Activated gamma-delta T cell (primary cell): ENCODE data around the gene SLF2.

Experiments used
- DNase-seq: peaks from one replicate; lab custom pipeline; 2025; lab: John Stamatoyannopoulos, UW

SLF2 gene

DNA sequence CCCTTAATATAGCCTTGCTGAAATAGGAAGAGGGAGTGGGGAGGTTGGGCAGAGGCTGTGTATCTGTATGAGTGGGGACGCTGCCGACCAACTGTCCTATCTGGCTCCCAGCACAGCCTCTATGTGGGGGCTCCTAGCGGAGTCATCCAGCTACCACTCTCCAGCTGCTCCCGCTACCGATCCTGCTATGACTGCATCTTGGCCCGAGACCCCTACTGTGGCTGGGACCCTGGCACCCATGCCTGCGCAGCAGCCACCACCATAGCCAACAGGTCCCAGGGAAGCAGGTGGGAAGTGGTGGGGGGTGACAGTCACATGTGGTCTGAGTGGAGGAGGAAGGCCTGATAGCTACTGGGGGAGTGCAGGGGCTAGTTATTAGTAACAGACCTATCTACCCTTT lies 67.9 kb downstream of the SLF2 start:
- DNase-seq = no peak

DNA sequence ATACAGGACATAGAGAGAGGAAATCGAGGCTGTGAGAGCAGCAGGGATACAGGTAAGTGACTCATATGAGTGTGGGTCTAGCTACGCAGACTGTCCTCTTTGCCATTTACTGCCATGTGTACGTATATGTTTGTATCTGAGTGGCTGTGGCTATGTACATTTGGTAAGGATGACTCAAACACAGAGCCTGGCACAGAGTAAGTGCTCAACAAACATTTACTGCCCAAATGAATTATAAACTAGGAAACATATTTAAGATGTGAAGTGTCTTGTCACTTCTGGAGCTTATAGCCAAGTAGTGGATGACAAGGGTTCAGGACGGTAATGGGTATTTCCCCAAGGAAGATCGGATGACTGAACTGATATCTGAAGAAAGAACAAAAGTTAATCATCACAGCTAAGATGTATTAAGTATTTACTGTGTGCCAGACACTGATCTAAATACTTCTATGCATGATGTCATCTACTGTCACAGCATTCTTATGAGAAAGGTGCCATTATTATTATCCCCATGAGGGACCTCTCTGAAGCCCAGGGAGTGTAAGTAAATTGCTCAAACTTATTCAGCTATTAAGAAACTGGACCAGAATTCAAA lies 68.5 kb downstream of the SLF2 start:
- no peak for DNase-seq

DNA sequence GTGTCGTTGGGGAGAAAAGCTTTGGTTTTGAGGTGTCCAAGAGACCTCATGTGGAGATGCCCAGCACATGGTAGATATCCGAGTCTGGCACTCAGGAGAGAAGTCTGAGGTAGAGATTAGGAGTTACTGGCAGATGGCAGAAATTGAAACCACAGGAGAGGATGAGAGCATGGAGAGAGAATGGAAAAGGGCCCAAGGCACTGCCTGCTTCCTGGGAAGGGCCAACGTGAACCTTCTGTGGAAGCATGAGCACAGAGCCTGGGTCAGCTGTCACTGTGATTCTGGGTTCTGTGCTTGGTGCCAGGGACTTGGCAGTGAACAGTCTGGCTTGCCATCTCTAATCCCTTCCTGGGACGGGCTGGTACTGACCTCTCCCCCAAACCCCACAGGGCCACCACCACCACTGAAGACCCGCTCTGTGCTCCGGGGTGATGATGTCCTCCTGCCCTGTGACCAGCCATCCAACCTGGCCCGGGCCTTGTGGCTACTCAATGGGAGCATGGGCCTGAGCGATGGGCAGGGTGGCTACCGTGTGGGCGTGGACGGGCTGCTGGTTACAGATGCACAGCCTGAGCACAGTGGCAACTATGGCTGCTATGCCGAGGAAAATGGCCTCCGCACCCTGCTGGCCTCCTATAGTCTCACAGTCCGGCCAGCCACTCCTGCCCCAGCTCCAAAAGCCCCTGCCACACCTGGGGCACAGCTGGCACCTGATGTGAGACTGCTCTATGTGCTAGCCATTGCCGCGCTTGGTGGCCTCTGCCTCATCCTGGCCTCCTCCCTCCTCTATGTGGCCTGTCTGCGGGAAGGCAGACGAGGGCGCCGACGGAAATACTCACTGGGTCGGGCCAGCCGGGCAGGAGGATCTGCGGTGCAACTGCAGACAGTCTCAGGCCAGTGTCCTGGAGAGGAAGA lies 70.4 kb downstream of the SLF2 start:
- no peak for DNase-seq

DNA sequence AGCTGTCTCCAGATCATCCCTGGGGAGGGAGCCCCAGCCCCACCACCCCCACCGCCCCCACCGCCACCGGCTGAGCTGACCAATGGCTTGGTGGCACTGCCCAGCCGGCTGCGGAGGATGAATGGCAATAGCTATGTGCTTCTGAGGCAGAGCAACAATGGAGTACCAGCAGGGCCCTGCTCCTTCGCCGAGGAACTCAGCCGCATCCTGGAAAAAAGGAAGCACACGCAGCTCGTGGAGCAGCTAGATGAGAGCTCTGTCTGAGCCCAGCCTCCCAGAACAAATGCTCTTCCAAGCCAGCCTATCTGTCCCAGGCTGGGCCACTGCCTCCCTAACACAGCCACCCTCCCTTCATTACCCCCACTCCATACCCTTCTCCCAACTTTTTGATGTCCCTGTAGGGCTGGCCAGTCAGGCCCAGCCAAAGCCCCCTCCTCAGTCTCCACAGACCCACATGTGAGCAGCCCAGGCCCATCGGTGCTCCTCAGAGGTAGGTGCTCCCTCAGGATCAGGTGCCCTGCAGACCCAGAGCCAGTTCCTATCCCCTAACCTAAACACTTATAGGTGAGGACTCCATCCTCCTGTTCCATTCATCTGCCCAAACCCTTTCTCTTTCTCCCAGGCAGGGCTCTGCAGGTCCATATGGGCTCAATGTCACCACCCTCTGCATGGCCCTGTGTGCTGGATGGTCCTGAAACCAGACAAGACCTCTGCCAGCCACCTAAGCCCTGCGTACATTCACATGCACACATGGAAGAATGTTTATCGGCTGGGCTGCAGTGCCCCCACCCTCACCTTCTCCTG lies 71.3 kb downstream of the SLF2 start:
- DNase-seq = no peak

DNA sequence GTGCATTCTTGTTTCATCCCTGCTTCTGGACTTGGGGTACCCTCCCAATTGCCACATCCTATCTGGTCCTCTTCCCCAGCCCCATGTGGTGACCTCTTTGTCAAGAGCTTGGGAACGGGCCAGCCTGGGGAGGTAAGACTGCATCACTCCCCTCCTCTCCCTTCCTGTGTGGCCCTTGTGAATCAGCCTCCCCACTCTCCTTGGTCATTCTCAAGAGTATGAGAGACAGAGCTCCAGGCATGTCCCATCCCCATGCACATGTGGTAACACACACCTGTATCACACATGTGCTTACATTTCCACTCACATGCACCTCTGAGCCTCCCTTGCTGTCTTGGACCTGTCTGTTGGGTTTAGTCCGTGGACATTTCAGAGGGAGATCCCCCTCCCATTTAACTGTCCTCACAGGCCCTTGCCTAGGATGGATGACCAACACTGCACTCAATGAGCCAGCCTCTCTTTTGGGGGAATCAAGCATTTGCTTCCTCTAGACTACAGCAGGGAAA lies 72.0 kb downstream of the SLF2 start:
- no peak for DNase-seq

DNA sequence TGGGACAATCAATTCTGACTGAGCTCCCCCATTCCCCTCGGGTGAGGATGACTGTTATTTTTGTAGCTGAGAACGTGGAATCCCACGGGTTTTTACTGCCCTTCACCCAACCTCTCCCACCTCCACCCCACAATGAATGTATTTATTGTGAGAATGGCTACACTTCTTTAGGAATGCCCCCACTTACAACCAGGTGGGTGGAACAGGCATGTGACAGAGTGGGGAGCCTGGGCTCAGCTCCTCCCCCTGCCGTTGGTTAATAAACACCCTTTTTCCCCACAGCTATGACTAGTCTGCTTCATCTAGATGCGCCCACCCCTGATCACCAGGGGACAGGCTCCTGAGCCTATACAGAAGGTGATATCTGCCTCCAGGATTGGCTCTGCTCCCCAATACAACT lies 72.6 kb downstream of the SLF2 start:
- DNase-seq = no peak

DNA sequence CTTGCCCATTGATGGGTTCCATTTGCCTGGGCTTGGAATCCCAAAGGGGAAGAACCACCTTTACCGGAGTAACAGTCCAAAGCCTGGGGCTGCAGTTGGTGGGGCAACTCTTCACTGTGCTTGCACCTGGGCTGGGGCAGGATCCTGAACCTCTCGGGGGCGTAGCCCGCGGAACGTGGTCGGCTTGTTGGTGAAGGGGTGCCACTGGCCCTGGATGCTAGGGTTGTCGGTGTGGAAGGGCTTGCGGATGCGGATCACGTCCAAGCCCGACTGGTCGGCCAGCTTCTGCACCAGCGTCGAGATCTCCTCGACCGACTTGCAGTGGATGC lies 73.8 kb downstream of the SLF2 start:
- no peak for DNase-seq

DNA sequence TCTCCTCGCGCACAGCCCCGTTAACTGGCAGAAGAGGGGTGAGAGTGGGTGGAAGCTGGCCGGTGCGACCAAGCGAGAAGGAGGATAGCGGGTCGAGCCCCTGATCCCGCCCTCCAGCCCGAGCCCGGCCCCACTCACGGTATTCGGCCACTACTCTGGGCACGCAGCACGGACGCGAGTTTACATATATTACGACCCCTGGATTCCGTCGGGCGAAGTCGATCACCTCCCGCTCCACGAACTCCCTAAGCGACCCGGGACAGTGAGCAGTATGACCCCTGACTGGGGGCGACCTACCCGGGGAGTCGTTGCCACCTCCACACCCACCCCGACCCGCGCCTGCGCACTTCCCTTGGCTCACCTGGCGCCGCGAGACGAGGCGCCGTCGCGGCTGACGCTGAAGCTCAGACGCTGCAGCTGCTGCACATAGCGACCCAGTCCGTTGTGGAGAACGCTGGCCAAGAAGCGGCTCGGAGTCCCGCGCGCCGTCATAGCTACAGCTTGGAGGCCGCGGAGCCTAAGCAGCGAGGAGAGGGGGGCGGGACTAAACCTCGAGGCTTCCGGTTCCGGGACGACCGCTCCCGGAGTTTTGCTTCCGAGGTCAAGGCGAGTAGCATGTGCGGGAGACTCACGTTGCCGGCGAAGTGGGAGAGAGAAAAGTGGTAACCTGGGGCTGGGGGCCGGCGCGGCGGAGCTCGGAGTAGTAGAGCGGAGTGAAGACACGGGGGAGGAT lies 74.4 kb downstream of the SLF2 start, which contains the start of the genes MRPL43 and TWNK:
Gene MRPL43, minus strand, starts transcription at position 546 of the 733 bp plus-strand sequence. Its CDS starts 54 bp downstream, at position 492.
Gene TWNK, plus strand, starts transcription at position 592 of the 733 bp plus-strand sequence. CDS start 668 bp downstream, outside the sequence.
- peak; percentile 68 for DNase-seq

DNA sequence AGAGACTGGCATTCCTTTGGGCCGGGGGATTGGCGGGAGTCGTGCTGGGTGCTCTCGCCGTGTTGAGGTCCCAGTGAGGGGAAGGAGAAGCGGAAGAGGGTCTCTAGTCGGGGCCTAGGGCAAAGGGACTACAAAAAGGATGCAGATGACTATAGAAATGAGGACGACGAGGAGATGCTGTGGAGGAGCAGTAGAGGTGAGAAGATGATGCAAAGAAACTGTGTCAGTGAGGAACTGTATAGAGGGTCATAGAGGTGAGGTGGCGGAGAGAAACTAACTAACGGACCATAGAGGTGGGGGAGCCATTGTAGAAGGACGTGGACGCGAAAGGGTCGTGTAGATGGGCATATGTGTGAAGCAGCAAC lies 74.9 kb downstream of the SLF2 start:
- no peak for DNase-seq

DNA sequence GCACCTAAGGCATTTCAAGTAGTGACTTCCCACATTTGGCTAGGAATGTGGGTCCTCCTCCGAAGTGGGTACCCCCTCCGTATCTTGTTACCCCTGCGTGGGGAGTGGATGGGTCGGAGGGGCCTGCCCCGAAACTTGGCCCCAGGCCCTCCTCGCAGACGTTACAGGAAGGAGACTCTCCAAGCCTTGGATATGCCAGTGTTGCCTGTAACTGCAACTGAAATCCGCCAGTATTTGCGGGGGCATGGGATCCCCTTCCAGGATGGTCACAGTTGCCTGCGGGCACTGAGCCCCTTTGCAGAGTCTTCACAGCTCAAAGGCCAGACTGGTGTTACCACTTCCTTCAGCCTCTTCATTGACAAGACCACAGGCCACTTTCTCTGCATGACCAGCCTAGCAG lies 75.4 kb downstream of the SLF2 start:
- no peak for DNase-seq

DNA sequence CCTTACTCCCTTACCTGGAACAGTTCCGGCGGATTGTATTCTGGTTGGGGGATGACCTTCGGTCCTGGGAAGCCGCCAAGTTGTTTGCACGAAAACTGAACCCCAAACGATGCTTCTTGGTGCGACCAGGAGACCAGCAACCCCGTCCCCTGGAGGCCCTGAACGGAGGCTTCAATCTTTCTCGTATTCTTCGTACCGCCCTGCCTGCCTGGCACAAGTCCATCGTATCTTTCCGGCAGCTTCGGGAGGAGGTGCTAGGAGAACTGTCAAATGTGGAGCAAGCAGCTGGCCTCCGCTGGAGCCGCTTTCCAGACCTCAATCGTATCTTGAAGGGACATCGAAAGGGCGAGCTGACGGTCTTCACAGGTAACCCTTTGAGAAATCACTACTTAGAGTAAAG lies 76.3 kb downstream of the SLF2 start:
- no peak for DNase-seq

DNA sequence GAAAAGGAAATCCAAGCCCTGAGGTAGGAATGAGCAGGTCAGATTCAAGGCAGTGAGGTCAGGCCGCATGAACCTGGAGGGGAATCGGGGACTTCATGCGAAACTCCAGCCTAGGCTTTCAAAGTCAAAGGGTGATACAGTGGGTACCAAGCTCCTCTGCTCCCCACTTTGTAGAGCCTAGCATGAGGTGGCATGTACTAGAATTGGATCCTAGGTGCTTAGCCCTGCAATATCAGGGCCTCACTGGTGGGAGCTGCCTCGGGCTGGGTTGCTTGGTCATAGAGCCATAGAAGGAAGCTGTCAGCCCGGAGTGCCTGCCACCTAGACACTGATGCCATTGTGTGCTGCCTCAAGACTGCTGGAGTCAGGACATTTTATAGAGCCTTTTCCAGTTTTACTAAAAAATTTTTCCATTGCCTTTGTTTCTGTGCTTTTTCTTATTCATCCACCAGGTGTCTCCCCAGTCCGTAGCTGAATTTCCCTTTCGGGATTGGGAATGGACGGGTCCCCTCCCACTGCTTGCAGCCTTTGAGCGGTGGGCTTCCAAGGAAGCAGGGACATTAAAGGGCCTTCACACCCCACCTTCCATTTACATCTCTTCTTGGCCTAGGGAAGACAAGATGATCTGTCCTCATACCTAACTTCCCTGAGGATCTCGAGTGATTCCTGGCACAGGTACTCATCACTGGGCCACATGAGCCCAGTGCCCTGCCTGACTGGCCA lies 81.4 kb downstream of the SLF2 start:
- DNase-seq = no peak

DNA sequence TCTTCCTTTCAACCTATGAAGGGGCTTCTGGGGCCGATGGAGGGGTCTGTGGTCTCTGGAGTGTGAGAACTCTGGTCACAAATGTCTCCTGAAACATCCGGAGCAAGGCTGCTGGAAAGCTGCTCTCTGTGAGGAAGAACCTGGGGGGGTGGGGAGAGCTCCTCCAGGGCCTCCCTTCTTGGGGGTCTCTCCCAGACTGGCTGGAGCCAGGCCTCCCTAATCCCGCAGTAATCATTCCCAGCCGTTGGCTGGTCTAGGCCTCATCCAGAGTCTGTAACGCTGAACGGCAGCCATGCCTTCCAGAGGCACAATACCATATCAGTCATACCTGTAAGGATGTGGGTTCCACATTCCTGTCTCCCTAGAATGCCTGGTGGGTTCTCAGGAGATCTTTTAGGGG lies 82.4 kb downstream of the SLF2 start:
- no peak for DNase-seq

DNA sequence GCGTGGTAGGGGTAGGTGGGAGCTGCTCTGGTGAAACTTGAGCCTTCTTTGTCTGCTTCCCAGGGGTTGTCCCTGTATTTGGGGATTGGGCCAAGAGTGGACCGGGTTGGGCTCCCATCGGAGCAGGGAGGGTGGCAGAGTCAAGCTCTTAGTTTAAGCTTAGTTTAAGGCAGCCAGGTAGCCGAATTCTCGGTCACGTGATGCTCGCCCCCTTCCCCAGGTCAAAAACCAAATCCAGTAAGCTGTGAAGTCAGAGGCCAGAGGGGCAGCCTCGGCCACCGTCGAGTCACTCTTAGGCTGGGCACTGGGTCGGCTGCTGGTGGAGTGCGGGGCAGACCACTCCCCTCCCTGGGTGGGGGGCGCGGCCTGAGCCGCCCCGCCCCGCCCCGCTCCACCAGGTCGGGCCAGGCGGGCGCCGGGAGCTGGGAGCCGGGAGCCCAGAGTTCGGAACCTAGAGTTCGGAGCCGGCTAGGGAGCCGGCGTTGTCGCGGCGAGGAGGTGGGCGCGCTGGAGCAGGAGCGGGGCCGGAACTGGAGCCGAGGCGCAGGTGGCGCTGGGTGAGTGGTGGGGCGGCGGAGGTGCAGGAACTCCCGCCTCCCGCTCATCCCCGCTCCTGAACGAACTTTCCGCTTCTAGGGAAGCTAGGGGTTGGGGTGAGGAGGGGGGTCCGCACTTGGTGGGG lies 84.1 kb downstream of the SLF2 start:
- peak; percentile 32 for DNase-seq

DNA sequence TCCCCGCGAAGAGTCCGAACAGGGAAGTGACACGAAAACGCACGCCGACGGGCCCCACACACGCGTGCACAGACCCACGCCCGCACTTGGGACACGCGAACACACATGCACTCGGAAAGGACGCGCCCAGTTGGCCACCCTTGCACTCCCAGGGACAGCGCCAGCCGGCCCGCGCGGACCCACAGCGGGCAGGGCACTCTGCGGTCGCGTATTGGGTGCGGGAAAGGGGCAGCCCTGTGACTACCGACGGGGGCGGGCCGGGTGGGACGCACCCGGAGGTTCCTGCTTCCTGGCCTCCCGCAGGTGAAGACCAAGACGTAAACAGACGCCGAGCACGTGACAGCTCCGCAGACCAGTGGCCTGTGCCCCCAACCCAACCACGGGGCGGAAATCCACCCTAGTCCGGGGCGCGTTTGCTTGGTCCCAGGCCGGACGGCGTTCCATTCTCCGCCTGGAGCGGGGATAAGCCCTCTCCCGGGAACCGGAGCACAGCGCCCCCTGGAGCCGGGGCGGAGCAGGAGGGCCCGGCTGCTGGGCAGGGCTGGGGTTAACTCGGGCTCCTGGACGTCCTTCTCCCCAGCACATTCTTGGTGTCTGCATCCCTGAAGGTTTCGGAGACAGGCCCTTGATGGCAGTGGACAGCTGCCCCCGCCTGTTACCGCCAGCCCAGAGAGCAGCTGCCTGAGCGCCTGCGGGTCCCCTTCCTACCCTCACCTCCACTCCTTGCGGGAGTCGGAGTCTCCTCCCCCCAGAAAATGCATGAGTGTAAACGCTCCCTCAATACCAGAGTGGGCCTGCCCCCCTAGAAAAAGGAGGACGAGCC lies 84.8 kb downstream of the SLF2 start:
- peak; percentile 53 for DNase-seq

DNA sequence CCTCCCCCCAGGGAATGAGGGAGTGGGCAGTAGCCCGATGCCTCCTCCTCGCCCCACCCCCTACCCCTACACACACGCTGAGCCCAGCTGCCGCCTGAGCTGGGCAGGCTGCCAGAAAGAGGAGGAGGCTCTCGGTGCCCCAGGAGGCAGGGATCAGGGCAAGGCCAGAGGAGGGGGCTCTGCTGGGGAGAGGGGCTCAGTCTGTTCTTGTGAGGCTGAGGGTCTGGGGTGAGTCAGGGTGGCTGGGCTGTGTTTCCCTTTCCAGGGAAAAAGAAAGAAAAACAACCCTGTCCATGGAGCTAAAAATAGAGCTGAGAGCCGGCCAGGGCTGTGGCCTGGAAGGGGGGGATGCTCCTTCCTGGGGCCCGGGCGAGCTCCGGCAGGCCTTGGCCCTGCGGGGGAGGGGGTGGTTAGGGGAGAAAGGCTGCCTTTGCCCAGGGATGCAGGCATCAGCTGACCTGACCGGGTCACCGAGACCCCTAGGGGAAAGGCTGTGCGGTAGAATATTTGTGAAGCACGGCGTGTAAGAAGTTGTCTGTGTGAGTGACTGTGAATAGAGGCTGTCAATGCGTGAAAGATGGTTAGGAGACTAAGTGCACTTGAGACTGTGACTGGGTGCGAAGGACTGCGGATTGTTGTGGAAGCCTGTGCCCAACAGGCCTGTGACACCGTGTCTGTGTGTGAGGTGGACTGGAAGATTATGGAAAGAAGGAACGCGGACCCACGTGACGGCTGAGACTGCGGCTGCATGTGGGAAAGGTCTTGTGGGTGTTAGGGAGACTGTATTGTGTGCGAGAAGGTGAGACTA lies 85.6 kb downstream of the SLF2 start:
- DNase-seq = peak; percentile 25

DNA sequence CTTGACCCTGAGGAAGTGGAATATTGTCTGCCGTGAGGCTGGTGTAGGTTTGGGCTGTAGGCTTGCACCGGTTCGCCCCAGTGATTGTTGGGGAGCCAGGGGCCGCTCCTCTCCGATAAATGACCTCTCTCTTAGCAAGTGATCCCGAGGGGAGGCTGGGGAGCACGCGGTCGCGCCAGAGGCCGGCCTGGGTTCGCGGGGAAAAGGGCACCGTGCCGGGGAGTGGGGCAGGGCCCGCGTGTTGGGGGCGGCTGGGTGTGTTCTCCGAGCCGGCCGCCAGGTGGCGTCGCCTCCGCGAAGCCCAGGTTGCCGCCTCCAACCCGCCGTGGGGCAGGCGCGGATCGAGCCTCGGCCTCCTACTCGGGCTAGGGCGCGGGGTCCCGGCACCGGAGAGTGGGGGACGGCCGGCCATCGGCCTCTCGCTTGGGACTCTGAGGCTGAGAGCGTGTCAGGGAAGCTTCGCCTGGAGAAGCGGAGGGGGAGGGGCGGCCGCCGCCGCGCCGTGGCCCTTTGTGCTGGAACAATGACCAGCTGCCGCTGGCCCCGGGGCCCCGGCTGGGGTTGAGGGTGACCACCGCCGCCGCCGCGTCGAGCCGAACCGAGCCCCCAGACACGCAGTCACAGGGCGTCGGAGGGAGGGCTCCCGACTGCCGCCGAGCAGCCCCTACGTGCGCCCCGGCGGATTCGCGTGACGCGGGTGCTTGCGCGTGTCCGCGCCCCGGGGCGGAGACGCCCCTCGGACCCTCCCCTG lies 86.4 kb downstream of the SLF2 start:
- peak; percentile 59 for DNase-seq

DNA sequence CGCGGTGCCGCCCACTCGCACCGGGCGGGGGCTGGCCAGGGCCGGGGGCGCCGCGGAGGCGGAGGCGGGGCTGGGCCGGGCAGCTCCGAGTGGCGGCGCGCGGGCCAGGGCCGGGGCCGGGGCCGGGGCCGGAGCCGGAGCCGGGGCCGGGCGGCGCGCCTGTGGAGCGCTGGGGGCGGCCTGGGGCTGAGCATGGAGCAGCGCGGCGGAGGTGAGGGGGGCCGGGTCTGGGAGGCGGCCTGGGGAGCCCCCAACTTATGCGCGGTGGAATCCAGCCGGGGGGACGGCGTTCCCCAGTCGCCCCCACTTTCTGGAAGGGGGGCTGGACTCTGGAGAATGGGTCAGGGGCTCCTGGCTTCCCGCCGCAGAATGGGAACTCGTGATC lies 87.0 kb downstream of the SLF2 start, which contains the start of gene LZTS2:
Gene LZTS2, plus strand, starts transcription at position 67 of the 385 bp plus-strand sequence. CDS start 2,731 bp downstream, outside the sequence.
- no peak for DNase-seq
